ENCODE data around the gene NPC2. TPM values are rescaled to one million over a fixed set of nuclear protein-coding genes. Genes with fewer than 3 reads are reported as not detected.

The NPC2 gene
- total RNA-seq, 4 donors from 2014 or later = 75.9 to 176 (median 92.9) TPM

- Histone ChIP-seq H3K4me3 (no peak overlapping the region), H3K36me3 (no peaks in the 10 kb centered on the region), H3K9me3 (no peaks in the 10 kb centered on the region), H3K4me1 (no peaks in the 10 kb centered on the region), H3K27me3 (no peaks in the 10 kb centered on the region), H3K27ac (no peak overlapping the region)
- in situ Hi-C loops (cut with MboI; ENCODE audit: low sequenced_read_pairs in 4 of 4) (no loop called here), intact Hi-C loops (cut with DNase I; ENCODE audit: low total_unique reads) (no loop called here)
- no peak for DNase-seq
- ATAC-seq = no peak
- no peak for TF ChIP-seq POLR2A (IDR thresholded peaks at IDR 0.05)
- no peak for TF ChIP-seq CTCF (IDR thresholded peaks at IDR 0.05 in 4 of 5, conservative IDR thresholded peaks at IDR 0.05 in 1 of 5)
Observed at GRCh38 chr14:74504412-74504811, 11.3 kb upstream of the NPC2 start.

GRCh38 chr14:74503938-74504335 lies 10.8 kb upstream of the NPC2 start:
- Histone ChIP-seq H3K9me3 (no peaks in the 10 kb centered on the region), H3K4me3 (no peak overlapping the region), H3K27me3 (no peaks in the 10 kb centered on the region), H3K36me3 (no peaks in the 10 kb centered on the region), H3K27ac (no peak overlapping the region), H3K4me1 (no peaks in the 10 kb centered on the region)
- DNase-seq (no peak), ATAC-seq (no peak)
- intact Hi-C loops (cut with DNase I; ENCODE audit: low total_unique reads) = no loop called here
- in situ Hi-C loops (cut with MboI; ENCODE audit: low sequenced_read_pairs in 4 of 4) = no loop called here
- TF ChIP-seq POLR2A (IDR thresholded peaks at IDR 0.05) (no peak), CTCF (IDR thresholded peaks at IDR 0.05 in 4 of 5, conservative IDR thresholded peaks at IDR 0.05 in 1 of 5) (no peak)

- DNase-seq (no peak), ATAC-seq (no peak)
- intact Hi-C loops (cut with DNase I; ENCODE audit: low total_unique reads) = no loop called here
- Histone ChIP-seq H3K27me3 (no peaks in the 10 kb centered on the region), H3K27ac (no peak overlapping the region), H3K4me3 (no peak overlapping the region), H3K36me3 (no peaks in the 10 kb centered on the region), H3K4me1 (no peaks in the 10 kb centered on the region), H3K9me3 (no peaks in the 10 kb centered on the region)
- TF ChIP-seq POLR2A (IDR thresholded peaks at IDR 0.05) = no peak
- in situ Hi-C loops (cut with MboI; ENCODE audit: low sequenced_read_pairs in 4 of 4) = no loop called here
Observed at GRCh38 chr14:74503291-74503937, 10.3 kb upstream of the NPC2 start.

GRCh38 chr14:74502236-74503019 lies 9.3 kb upstream of the NPC2 start:
- Histone ChIP-seq H3K27me3 (no peaks in the 10 kb centered on the region), H3K4me3 (no peak overlapping the region), H3K36me3 (no peaks in the 10 kb centered on the region), H3K9me3 (no peaks in the 10 kb centered on the region), H3K27ac (no peak overlapping the region), H3K4me1 (no peaks in the 10 kb centered on the region)
- intact Hi-C loops (cut with DNase I; ENCODE audit: low total_unique reads) (no loop called here), in situ Hi-C loops (cut with MboI; ENCODE audit: low sequenced_read_pairs in 4 of 4) (no loop called here)
- ATAC-seq (no peak), DNase-seq (no peak)
- no peak for TF ChIP-seq CTCF (IDR thresholded peaks at IDR 0.05 in 4 of 5, conservative IDR thresholded peaks at IDR 0.05 in 1 of 5)
- TF ChIP-seq POLR2A (IDR thresholded peaks at IDR 0.05) = no peak

GRCh38 chr14:74501691-74502090 lies 8.6 kb upstream of the NPC2 start:
- Histone ChIP-seq H3K27me3 (no peaks in the 10 kb centered on the region), H3K4me3 (no peak overlapping the region), H3K9me3 (no peaks in the 10 kb centered on the region), H3K4me1 (no peaks in the 10 kb centered on the region), H3K27ac (no peak overlapping the region), H3K36me3 (no peaks in the 10 kb centered on the region)
- no peak for ATAC-seq
- intact Hi-C loops (cut with DNase I; ENCODE audit: low total_unique reads) (loop anchor here (1.0 kb wide), 1 partner anchor 111 kb away; the partner anchor contains the start of gene LTBP2), in situ Hi-C loops (cut with MboI; ENCODE audit: low sequenced_read_pairs in 4 of 4) (no loop called here)
- no peak for TF ChIP-seq POLR2A (IDR thresholded peaks at IDR 0.05)
- TF ChIP-seq CTCF (IDR thresholded peaks at IDR 0.05 in 4 of 5, conservative IDR thresholded peaks at IDR 0.05 in 1 of 5) = no peak
- DNase-seq = no peak

Data from gastrocnemius medialis (tissue), 4 donors.